Tibial nerve (tissue), 4 donors: ENCODE measurements around the gene HIVEP2.

Source experiments
- CTCF ChIP-seq, 5 experiments: fragments of 200-600 bp in 3 of 5; fragments of 450-650 bp in 2 of 5; sonication (generic) in 3 of 5; IDR thresholded peaks; one replicate each; pipeline ENCODE4 v1.5.1; 2016 to 2019; ENCODE audit warnings: antibody characterized with exemption in 5 of 5, mild to moderate bottlenecking in 3 of 5, moderate library complexity in 2 of 5
- EP300 ChIP-seq, 2 donors: sonication (generic); formaldehyde crosslinking; IDR thresholded peaks; one replicate each; pipeline ENCODE4 v1.6.1; 2017; ENCODE audit warnings: antibody characterized with exemption in 2 of 2, mild to moderate bottlenecking in 1 of 2

GRCh38 chr6:142870787-142871415 lies 74.1 kb downstream of the HIVEP2 start:
- TF ChIP-seq CTCF (IDR thresholded peaks at IDR 0.05) (no peak), EP300 (IDR thresholded peaks at IDR 0.05) (no peak)
